ENCODE data around the gene GCK. TPM values are rescaled to one million over a fixed set of nuclear protein-coding genes. Genes with fewer than 3 reads are reported as not detected.
A peak's percentile ranks its signal among the peaks of the same experiment; 100 is the strongest.
"Not testable (repeated sequence)": the region's sequence is repeated elsewhere in the genome, so short reads cannot be mapped to it uniquely, and the experiment has no call there.

Gene GCK
- total RNA-seq, 1 donor from 2014 or later: 0.47 TPM

DNA sequence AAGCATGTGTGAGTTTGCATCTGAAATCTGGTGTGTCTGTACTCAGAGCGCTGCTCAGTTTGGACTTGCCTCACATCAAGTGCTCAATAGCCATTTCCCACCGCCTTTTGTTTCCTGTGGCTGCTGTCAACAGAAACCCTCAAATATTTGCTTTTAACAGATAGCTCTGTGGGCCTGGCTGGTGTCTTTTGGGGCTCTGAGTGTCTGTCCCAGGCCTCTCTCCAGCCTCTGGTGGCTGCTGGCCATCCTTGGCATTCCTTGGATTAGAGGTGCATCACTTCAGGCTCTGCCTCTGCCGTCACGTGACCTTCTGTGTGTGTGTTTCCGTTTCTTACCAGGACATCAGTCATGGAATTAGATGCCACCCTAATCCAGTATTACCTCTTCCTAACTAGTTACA lies 20.9 kb upstream of the GCK start:
- TF ChIP-seq, protein P1, sequence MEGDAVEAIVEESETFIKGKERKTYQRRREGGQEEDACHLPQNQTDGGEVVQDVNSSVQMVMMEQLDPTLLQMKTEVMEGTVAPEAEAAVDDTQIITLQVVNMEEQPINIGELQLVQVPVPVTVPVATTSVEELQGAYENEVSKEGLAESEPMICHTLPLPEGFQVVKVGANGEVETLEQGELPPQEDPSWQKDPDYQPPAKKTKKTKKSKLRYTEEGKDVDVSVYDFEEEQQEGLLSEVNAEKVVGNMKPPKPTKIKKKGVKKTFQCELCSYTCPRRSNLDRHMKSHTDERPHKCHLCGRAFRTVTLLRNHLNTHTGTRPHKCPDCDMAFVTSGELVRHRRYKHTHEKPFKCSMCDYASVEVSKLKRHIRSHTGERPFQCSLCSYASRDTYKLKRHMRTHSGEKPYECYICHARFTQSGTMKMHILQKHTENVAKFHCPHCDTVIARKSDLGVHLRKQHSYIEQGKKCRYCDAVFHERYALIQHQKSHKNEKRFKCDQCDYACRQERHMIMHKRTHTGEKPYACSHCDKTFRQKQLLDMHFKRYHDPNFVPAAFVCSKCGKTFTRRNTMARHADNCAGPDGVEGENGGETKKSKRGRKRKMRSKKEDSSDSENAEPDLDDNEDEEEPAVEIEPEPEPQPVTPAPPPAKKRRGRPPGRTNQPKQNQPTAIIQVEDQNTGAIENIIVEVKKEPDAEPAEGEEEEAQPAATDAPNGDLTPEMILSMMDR (IDR thresholded peaks at IDR 0.05): no peak
- H3K4me3 ChIP-seq: no peak overlapping the region
- no peaks in the 10 kb centered on the region for H3K27me3 ChIP-seq (ENCODE audit: low read depth)
- H3K4me1 ChIP-seq: no peaks in the 10 kb centered on the region
- DNase-seq (no peak), ATAC-seq (no peak)
- intact Hi-C loops (cut with DNase I): no loop called here
- no peaks in the 10 kb centered on the region for H3K9me3 ChIP-seq
- H3K27ac ChIP-seq: no peak overlapping the region
- H3K36me3 ChIP-seq: peaks cover 91% of the 10 kb centered on the region

DNA sequence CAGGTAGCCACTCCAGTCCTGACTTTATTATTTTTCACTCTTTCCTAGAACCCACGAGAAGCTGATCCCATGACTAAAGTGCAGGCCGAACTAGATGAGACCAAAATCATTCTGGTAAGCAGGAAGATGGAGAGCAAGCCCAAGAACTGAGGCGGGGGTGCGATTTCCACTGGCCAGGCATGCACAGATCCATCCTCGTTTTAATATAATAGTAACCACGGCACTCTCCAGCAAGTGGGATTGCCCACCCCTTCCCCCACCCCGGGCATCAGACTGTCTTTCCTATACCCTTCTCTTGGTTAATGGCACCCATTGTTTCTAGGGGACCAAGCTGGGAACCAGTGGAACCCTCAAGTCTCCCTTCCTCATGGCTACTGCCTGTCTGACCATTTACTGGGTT lies 18.8 kb upstream of the GCK start:
- TF ChIP-seq, protein P1 (IDR thresholded peaks at IDR 0.05): no peak
- ATAC-seq (no peak), DNase-seq (no peak)
- H3K36me3 ChIP-seq: peaks cover 90% of the 10 kb centered on the region
- intact Hi-C loops (cut with DNase I): no loop called here
- H3K27me3 ChIP-seq (ENCODE audit: low read depth): no peaks in the 10 kb centered on the region
- H3K9me3 ChIP-seq: no peaks in the 10 kb centered on the region
- H3K4me1 ChIP-seq: no peaks in the 10 kb centered on the region
- no peak overlapping the region for H3K4me3 ChIP-seq
- H3K27ac ChIP-seq: no peak overlapping the region

DNA sequence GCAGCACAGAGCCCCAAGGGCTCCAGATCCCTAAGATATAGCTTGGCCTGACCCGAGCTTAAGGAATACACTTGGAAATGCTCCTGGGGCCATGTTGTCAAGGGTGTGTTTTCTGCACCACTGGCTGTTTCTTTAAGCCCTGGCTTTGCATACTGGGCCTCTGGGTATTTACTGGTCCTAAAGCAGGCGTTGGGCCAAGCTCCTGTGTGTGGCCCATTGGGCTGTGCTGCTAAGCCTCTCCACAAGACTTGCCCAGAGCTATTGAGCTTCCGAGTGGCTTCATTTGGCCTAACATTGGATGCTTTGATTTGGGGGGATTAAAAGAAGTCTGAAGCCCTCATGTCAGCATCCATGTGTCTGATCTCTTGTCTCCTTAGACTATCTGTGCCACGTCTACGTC lies 16.8 kb upstream of the GCK start:
- H3K4me1 ChIP-seq: peaks cover 12% of the 10 kb centered on the region
- ATAC-seq (no peak), DNase-seq (no peak)
- peaks cover 69% of the 10 kb centered on the region for H3K36me3 ChIP-seq
- intact Hi-C loops (cut with DNase I): no loop called here
- TF ChIP-seq, protein P1 (IDR thresholded peaks at IDR 0.05): no peak
- H3K9me3 ChIP-seq: no peaks in the 10 kb centered on the region
- no peaks in the 10 kb centered on the region for H3K27me3 ChIP-seq (ENCODE audit: low read depth)
- H3K4me3 ChIP-seq: no peak overlapping the region
- no peak overlapping the region for H3K27ac ChIP-seq

DNA sequence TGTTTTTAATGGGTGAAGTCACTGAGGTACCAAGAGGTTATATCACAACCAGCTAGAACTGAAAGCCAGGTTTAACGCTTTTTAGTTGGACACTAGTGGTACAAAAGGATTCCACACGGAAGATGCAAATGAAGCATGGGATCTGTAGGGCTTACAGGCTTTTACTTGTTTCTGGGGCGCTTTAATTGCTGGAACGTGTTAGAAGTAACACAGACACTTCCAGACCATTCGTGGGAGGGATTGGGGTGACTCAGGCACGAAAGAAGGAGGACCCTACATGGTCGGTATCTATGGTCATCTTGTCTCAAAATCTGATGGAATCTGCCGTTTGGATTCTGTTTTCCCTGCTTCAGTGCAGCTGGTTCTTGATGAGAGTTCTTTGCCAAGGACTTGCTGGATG lies 12.6 kb upstream of the GCK start:
- Histone ChIP-seq H3K4me1 (peaks cover 12% of the 10 kb centered on the region), H3K27me3 (ENCODE audit: low read depth) (peaks cover 8% of the 10 kb centered on the region), H3K4me3 (peak overlapping the region; percentile 73), H3K36me3 (peaks cover 27% of the 10 kb centered on the region), H3K27ac (no peak overlapping the region), H3K9me3 (no peaks in the 10 kb centered on the region)
- DNase-seq (no peak), ATAC-seq (no peak)
- TF ChIP-seq, protein P1 (IDR thresholded peaks at IDR 0.05): no peak
- intact Hi-C loops (cut with DNase I): no loop called here

DNA sequence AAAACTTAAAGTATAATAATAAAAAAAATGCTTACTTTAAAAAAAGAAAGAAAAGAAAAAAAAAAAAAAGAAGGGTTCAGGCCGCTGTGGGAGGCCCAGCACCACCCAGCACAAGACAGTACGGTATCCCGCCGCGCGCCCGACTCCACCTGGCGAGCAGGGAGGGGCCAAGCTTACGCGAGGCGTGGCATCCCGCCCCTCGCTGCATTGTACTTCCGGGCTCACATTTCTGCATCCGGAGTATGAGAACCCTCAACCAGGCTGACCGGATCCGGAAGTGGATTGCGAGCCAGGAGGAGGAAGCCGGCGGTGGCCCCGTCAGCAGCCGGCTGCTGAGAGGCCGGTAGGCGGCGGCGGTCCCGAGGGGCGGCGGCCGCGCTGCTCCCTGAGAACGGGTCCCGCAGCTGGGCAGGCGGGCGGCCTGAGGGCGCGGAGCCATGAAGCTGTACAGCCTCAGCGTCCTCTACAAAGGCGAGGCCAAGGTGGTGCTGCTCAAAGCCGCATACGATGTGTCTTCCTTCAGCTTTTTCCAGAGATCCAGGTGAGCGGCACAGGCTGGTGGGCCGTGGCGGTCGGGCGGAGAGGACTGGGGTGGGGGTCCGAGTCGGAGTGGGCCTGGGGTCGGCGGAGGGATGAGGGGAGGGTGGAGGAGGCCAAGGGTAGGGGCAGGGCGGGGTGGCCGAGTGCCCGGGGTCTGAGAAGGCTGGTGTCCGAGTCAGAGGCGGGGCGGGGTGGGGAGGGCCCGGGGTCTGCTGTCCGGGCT lies 11.6 kb upstream of the GCK start, which contains the start of gene YKT6:
Gene YKT6, plus strand, starts transcription at position 280 of the 763 bp plus-strand sequence. Its CDS starts 158 bp downstream, at position 438.
- intact Hi-C loops (cut with DNase I): no loop called here
- Histone ChIP-seq H3K9me3 (no peaks in the 10 kb centered on the region), H3K4me1 (peaks cover 12% of the 10 kb centered on the region), H3K27me3 (ENCODE audit: low read depth) (peaks cover 8% of the 10 kb centered on the region), H3K4me3 (peak within 1 kb of the TSS; percentile 73), H3K27ac (peak within 1 kb of the TSS; percentile 74), H3K36me3 (peaks cover 18% of the 10 kb centered on the region)
- DNase-seq: peak; percentile 96
- peak; percentile 100 for ATAC-seq
- TF ChIP-seq, protein P1 (IDR thresholded peaks at IDR 0.05): peak; percentile 57

DNA sequence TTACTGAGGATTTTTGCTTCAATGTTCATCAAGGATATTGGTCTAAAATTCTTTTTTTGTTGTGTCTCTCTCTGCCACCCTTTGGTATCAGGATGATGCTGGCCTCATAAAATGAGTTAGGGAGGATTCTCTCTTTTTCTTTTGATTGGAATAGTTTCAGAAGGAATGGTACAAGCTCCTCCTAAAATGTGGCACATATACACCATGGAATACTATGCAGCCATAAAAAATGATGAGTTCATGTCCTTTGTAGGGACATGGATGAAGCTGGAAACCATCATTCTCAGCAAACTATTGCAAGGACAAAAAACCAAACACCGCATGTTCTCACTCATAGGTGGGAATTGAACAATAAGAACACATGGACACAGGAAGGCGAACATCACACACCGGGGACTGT lies 10.9 kb upstream of the GCK start:
- Histone ChIP-seq H3K4me3 (peak overlapping the region; percentile 73), H3K4me1 (peaks cover 12% of the 10 kb centered on the region), H3K36me3 (peaks cover 10% of the 10 kb centered on the region)
- DNase-seq; H3K9me3 ChIP-seq; H3K27me3 ChIP-seq (ENCODE audit: low read depth); ATAC-seq; intact Hi-C loops (cut with DNase I); H3K27ac ChIP-seq: not testable (repeated sequence)

Data from lower lobe of right lung (tissue), 2 donors.